ENCODE data around the gene LTB4R.

Gene LTB4R

GRCh38 chr14:24335461-24336171 is 24.3 kb downstream of the LTB4R start:
- DNase-seq (ENCODE audit: insufficient read length, low spot score), result no peak

GRCh38 chr14:24337144-24337823 is 26.0 kb downstream of the LTB4R start:
- FAIRE-seq, result no peak
- TF ChIP-seq PAX5 (IDR thresholded peaks at IDR 0.05; ENCODE audit: insufficient read depth, low read length, severe bottlenecking) (no peak), POLR2A (IDR thresholded peaks at IDR 0.05; ENCODE audit: low read depth, low read length) (no peak), POLR2AphosphoS5 (IDR thresholded peaks at IDR 0.05; ENCODE audit: low read depth, low read length) (no peak), SPI1 (IDR thresholded peaks at IDR 0.05; ENCODE audit: low read depth, low read length) (no peak), TAF1 (IDR thresholded peaks at IDR 0.05; ENCODE audit: low read depth, low read length) (no peak), POU2F2 (IDR thresholded peaks at IDR 0.05; ENCODE audit: low read depth, low read length) (no peak)
- no peak for DNase-seq (ENCODE audit: insufficient read length, low spot score)

More at GRCh38 chr14:24335461-24336171, 24.3 kb downstream of the LTB4R start:
- no peak for FAIRE-seq
- TF ChIP-seq SPI1 (IDR thresholded peaks at IDR 0.05; ENCODE audit: low read depth, low read length) (no peak), PAX5 (IDR thresholded peaks at IDR 0.05; ENCODE audit: insufficient read depth, low read length, severe bottlenecking) (no peak), POLR2AphosphoS5 (IDR thresholded peaks at IDR 0.05; ENCODE audit: low read depth, low read length) (no peak), POLR2A (IDR thresholded peaks at IDR 0.05; ENCODE audit: low read depth, low read length) (no peak), POU2F2 (IDR thresholded peaks at IDR 0.05; ENCODE audit: low read depth, low read length) (no peak), TAF1 (IDR thresholded peaks at IDR 0.05; ENCODE audit: low read depth, low read length) (no peak)

- no peak for FAIRE-seq
- no peak for TF ChIP-seq POU2F2 (IDR thresholded peaks at IDR 0.05; ENCODE audit: low read depth, low read length)
- no peak for TF ChIP-seq POLR2A (IDR thresholded peaks at IDR 0.05; ENCODE audit: low read depth, low read length)
- no peak for TF ChIP-seq TAF1 (IDR thresholded peaks at IDR 0.05; ENCODE audit: low read depth, low read length)
- TF ChIP-seq POLR2AphosphoS5 (IDR thresholded peaks at IDR 0.05; ENCODE audit: low read depth, low read length), result no peak
- TF ChIP-seq PAX5 (IDR thresholded peaks at IDR 0.05; ENCODE audit: insufficient read depth, low read length, severe bottlenecking), result no peak
- no peak for TF ChIP-seq SPI1 (IDR thresholded peaks at IDR 0.05; ENCODE audit: low read depth, low read length)
- no peak for DNase-seq (ENCODE audit: insufficient read length, low spot score)
Observed at GRCh38 chr14:24337824-24338175, 26.5 kb downstream of the LTB4R start.

GRCh38 chr14:24338843-24339242 is 27.5 kb downstream of the LTB4R start:
- TF ChIP-seq SPI1 (IDR thresholded peaks at IDR 0.05; ENCODE audit: low read depth, low read length), result no peak
- TF ChIP-seq POLR2AphosphoS5 (IDR thresholded peaks at IDR 0.05; ENCODE audit: low read depth, low read length), result no peak
- no peak for TF ChIP-seq PAX5 (IDR thresholded peaks at IDR 0.05; ENCODE audit: insufficient read depth, low read length, severe bottlenecking)
- TF ChIP-seq POLR2A (IDR thresholded peaks at IDR 0.05; ENCODE audit: low read depth, low read length), result no peak
- TF ChIP-seq POU2F2 (IDR thresholded peaks at IDR 0.05; ENCODE audit: low read depth, low read length), result no peak
- TF ChIP-seq TAF1 (IDR thresholded peaks at IDR 0.05; ENCODE audit: low read depth, low read length), result no peak
- DNase-seq (ENCODE audit: insufficient read length, low spot score), result no peak
- peak; percentile 45 for FAIRE-seq

- FAIRE-seq, result peak; percentile 94
Observed at GRCh38 chr14:24339284-24340151, 28.2 kb downstream of the LTB4R start, which contains the start of gene RIPK3. Gene RIPK3, minus strand, starts transcription at chr14:24339991. Its CDS starts 165 bp downstream, at chr14:24339826.

GRCh38 chr14:24340606-24341005 is 29.3 kb downstream of the LTB4R start:
- no peak for FAIRE-seq
- no peak for TF ChIP-seq POLR2A (IDR thresholded peaks at IDR 0.05; ENCODE audit: low read depth, low read length)
- no peak for TF ChIP-seq SPI1 (IDR thresholded peaks at IDR 0.05; ENCODE audit: low read depth, low read length)
- no peak for TF ChIP-seq POLR2AphosphoS5 (IDR thresholded peaks at IDR 0.05; ENCODE audit: low read depth, low read length)
- TF ChIP-seq POU2F2 (IDR thresholded peaks at IDR 0.05; ENCODE audit: low read depth, low read length), result no peak
- TF ChIP-seq TAF1 (IDR thresholded peaks at IDR 0.05; ENCODE audit: low read depth, low read length), result no peak
- no peak for TF ChIP-seq PAX5 (IDR thresholded peaks at IDR 0.05; ENCODE audit: insufficient read depth, low read length, severe bottlenecking)
- DNase-seq (ENCODE audit: insufficient read length, low spot score), result no peak

More at GRCh38 chr14:24339284-24340151, 28.2 kb downstream of the LTB4R start, which contains the start of gene RIPK3:
- DNase-seq (ENCODE audit: insufficient read length, low spot score), result peak; percentile 71
- peak; percentile 36; the same call in 1 of the 2 replicates for TF ChIP-seq POLR2A (IDR thresholded peaks at IDR 0.05; ENCODE audit: low read depth, low read length)
- no peak for TF ChIP-seq TAF1 (IDR thresholded peaks at IDR 0.05; ENCODE audit: low read depth, low read length)
- TF ChIP-seq POU2F2 (IDR thresholded peaks at IDR 0.05; ENCODE audit: low read depth, low read length), result no peak
- no peak for TF ChIP-seq POLR2AphosphoS5 (IDR thresholded peaks at IDR 0.05; ENCODE audit: low read depth, low read length)

GRCh38 chr14:24342889-24343288 is 31.6 kb downstream of the LTB4R start:
- DNase-seq (ENCODE audit: insufficient read length, low spot score) (no peak), FAIRE-seq (no peak)
- TF ChIP-seq TAF1 (IDR thresholded peaks at IDR 0.05; ENCODE audit: low read depth, low read length) (no peak), POU2F2 (IDR thresholded peaks at IDR 0.05; ENCODE audit: low read depth, low read length) (no peak), POLR2A (IDR thresholded peaks at IDR 0.05; ENCODE audit: low read depth, low read length) (no peak), PAX5 (IDR thresholded peaks at IDR 0.05; ENCODE audit: insufficient read depth, low read length, severe bottlenecking) (no peak), SPI1 (IDR thresholded peaks at IDR 0.05; ENCODE audit: low read depth, low read length) (no peak), POLR2AphosphoS5 (IDR thresholded peaks at IDR 0.05; ENCODE audit: low read depth, low read length) (no peak)

- no peak for DNase-seq (ENCODE audit: insufficient read length, low spot score)
- no peak for FAIRE-seq
- TF ChIP-seq SPI1 (IDR thresholded peaks at IDR 0.05; ENCODE audit: low read depth, low read length) (no peak), POU2F2 (IDR thresholded peaks at IDR 0.05; ENCODE audit: low read depth, low read length) (no peak), PAX5 (IDR thresholded peaks at IDR 0.05; ENCODE audit: insufficient read depth, low read length, severe bottlenecking) (no peak), TAF1 (IDR thresholded peaks at IDR 0.05; ENCODE audit: low read depth, low read length) (no peak), POLR2AphosphoS5 (IDR thresholded peaks at IDR 0.05; ENCODE audit: low read depth, low read length) (no peak), POLR2A (IDR thresholded peaks at IDR 0.05; ENCODE audit: low read depth, low read length) (no peak)
Observed at GRCh38 chr14:24343795-24344660, 32.7 kb downstream of the LTB4R start.
